HG03378 (cell line): ENCODE measurements around the gene ZNF670.

Experiments used
- ATAC-seq: cut with Tn5 transposase; IDR thresholded peaks from one replicate; pipeline ENCODE4 v1.9.1; 2021; ENCODE audit warnings: mild to moderate bottlenecking, moderate library complexity; ENCODE audit not compliant: unreplicated experiment

Gene ZNF670

DNA sequence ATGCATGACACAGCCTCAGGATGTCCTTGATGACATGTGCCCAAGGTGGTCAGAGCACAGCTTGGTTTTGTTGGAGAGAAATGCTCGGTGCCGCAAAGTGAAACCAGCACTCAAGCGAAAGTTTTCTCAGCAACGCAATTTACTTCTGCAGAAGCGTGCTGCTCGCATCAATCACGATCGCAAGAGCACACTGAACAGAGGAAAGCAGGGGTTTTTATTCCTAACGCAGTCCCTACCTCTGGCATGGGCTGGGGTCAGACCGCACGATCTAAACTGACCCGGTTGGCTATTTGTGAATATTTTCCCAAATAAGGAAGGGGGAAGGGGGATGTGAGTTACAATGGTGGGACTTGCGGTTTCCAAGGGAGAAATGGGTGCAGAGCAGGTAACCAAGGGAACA, 26.4 kb upstream of the ZNF670 start:
- ATAC-seq: no peak

DNA sequence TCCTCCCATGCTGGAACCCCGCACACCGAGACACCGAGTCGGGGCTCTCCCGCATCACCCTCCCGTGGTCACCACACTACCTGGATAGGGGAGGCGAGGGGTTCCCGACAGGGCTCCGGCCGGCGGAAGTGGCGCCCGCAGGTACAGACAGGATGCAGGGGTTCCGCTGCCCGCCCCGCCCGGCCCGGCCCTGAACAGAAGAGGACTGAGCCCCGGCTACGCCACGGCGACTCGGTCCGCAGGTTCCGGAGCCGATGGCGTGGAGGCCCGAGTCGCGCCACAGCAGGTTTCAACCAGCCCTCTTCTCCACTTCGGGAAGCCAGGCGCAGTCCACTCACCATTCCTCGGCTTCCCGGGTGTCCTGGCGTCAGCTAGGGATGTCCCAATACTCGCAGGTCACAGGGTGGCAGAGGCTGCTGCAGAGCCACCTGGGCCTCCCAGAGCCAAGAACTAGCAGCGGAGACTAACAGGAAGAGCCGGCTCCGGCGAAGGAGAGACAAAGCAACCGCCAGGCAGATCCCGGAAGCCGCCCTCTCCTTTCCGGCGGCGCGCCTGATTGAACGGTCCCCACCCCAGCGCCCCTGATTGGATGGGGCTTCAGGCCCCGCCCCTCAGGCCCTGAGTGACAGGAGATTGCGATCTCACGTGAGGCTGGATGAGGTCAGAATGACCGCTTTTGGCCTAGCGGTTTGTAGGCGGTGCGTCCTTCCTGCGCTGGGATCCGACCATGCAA, 25.4 kb upstream of the ZNF670 start, which contains the start of gene ZNF669:
Gene ZNF669 (minus strand): TSS at position 498 of the 733 bp plus-strand sequence. CDS start 157 bp downstream, at position 341.
- peak; percentile 98 for ATAC-seq

DNA sequence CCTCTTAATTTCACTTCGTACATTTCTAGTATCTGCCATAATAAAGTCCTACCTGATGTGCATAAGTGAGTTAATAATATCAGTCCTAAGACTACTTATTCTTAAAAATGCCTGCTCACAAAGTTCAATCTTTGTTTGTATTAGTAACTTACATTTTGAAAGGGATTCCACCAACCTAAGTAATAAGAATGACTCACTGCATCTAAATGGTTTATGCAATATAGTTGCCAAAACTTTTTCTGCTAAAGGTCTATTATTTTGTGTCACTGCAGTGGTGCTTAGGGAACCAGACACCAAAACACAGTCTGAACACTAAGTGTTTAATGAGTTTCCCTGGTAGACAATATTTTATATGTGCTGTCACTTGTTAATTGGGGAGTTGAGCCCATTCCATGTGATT, 23.8 kb upstream of the ZNF670 start:
- ATAC-seq: no peak

DNA sequence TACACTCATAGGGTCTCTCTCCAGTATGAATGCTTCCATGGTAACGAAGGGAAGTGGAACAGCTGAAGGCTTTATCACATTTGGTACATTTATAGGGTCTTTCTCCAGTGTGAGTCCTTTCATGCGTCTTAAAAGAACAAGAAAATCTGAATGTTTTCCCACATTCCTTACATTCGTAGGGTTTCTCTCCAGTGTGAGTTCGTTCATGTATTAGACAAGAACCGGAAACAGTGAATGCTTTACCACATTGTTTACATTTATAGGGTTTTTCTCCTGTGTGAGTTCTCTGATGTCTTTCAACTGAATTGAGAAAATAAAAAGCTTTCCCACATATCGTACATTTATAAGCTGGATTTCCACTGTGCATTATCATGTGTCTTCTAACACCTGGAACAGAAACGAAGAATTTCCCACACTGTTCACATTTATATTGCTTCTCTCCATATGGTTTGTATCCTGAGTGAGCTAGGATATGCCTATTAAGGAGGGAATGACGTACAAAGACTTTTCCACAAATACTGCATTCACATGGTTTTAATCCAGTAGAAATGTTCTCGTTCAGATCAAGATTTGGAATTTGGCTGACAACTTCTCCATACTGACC, 22.2 kb upstream of the ZNF670 start:
- no peak for ATAC-seq

DNA sequence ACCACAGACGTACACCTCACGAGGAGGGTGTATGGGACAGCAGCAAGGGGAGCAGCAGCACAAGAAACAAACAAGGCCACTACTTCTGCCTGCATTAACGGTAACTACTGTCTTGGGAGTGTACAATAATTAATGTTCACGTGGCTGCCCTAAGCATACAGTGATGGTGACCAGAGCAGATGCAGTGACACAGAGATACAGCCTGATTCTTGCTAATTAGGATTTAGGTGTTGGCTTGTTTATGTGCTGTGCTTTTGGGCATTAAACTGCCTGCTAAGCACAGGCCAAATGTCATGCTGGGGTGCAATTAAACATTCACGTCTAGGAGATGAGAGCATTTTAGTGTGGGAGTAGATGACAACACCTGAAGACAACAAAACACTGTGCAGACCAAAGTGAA, 18.3 kb upstream of the ZNF670 start:
- no peak for ATAC-seq

DNA sequence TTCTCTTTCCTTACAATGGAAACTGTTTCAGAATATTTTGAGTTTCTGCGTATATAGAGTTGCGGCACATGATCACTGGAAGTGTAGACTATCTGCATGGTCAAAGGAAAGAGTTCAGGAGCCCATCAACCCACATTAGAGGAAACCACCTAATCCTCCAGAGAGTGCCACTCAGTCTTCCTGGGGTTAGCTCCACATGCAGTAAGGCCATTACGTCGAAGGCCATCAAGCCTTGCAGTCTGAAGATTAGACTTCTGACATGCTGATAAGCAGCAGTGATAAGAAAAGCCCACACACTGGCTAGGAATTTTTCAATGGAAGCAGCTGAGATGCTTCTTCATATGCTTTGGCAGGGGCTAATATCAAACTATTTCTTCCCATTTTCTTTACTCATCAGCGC, 17.9 kb upstream of the ZNF670 start:
- ATAC-seq: no peak

DNA sequence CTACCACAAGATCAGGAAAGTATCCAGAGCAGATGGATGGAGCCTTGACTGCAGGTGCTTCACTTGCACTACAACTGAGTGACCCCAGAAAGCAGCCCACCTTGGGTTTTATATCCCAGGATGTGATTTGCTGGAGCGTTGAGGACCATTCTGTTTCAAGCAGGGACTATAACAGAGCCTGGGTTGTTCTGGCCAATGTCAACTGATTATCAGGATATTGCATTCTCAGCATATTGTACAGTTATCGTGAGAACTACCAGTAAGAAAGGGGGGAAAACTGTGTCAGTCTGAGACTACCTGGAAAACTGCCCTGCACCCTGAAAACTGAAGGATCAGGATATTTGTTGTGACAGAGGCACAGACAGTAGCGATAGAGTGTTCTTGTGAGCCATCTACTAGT, 17.5 kb upstream of the ZNF670 start:
- ATAC-seq: no peak

DNA sequence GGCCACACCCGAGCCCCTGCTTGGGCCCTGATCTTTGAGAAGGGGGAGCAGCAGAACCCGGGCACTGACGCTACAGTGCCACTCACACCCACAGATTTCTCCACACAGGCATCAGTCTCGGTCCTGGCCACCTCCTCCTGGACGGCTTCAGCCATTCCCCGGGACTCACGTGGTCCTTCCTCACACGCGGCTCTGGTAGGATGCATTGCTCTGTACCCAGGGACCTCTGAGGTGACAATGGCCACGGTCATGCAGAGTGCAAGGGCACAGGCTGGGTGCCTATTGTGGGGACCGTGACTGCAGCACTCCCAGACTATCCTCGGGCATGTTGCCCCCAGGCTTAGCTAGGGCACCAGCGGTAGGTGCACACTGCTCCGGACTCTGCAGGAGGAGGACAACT, 11.8 kb upstream of the ZNF670 start:
- no peak for ATAC-seq

DNA sequence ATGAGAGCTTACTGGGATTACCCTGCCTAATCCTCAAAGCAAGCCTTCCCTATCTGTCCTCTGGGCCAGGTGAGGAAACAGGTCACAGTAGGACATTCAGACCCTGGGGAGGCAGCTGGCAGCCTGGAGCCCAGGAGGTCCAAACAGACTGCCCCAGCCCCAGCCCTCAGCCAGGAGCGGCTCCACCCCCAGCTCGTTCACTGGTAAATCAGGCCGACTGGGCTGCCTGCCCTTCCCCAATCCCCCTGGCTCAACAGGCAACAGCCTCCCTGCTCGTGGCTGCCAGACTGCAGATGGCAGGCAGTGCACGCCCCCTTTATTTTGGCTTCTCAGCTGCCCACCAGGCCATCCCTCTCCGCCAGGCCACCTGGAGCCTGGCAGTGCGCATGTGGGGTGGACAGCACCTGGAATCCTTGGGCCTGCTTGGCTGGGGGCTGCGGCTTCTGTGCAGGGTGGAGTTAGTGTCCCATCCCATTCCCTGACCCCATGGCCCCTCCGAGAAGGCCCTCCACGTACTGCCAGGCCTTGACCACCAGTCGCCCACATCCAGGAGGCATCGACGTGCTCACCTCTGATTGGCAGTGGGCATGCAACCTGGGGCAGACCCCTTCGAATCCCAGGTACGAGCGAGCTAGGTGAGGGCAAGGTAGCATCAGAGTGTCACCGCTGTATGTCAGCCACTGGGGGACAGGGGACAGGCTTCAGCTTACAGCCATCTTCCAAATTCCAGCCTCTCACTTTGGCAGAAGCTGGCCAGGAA, 11.2 kb upstream of the ZNF670 start:
- no peak for ATAC-seq

DNA sequence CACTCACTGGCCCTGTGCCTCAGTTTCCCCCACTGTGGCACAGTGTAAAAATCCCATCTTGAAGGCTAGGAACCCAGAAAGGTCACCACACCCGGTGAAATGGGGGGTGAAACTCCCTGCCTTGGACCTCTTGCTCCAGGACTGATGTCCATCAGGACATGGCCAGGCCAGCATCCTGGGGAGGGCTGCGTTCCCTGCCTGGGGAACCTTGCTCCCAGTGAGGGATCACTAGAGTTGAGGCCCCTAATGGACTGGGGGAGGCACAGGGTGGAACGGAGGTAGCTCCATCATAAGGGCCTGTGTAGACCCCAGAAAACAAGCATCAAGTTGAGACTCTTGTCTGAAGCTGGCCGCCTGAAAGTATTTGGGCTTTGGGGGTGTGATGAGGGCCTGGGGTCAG, 10.4 kb upstream of the ZNF670 start:
- no peak for ATAC-seq

DNA sequence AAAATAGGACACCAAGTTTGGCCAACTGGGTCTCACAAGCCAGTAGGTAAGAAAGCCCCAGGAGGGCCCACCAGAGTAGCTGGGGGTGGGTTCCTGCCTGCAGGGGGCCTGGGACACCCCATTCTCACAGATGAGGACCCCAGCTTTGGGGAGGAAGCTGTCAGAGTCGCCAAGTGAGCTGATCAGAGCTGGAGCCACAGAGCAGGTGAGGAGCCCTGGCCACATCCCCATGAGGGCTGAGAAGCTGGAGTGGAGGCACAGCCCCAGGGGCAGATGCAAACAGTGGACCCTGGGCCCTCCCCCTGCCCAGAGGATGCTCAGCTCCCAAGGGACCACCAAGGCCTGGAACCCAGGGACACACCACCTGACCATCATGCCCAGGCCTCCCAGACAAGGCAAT, 8.6 kb upstream of the ZNF670 start:
- no peak for ATAC-seq

DNA sequence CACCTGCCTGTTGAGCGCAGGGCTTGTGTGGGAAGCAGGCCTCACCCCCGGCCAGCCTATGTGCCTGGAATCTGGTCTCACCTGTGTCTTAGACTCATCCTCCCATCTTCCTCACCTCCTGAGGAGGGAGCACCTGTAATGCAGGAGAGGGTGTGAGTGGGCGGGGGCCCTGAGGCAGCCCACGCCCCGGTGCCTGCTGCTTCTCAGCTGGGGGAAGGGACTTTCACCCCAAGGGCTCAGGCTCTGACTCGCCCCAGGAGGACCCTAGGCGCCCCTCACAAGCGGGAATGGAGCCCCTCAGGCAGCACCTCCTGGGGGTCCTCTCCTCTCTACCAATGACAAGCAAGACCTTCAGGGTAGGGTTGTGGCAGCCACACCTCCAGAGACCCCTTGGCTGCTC, 6.7 kb upstream of the ZNF670 start:
- ATAC-seq: no peak

DNA sequence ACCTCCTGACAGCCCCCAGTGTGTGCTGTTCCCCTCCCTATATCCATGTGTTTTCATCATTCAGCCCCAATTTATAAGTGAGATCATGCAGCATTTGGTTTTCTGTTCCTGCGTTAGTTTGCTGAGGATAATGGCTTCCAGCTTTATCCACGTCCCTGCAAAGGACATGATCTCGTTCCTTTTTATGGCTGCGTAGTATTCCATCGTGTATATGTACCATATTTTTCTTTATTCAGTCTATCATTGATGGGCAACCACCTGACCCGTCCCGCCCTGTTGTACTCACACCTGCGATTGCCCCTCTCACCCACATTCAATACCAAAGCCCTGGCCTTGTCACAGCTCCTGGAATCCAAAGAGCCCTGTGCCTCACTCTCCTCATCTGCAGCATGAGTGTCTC, 6.2 kb upstream of the ZNF670 start:
- no peak for ATAC-seq

DNA sequence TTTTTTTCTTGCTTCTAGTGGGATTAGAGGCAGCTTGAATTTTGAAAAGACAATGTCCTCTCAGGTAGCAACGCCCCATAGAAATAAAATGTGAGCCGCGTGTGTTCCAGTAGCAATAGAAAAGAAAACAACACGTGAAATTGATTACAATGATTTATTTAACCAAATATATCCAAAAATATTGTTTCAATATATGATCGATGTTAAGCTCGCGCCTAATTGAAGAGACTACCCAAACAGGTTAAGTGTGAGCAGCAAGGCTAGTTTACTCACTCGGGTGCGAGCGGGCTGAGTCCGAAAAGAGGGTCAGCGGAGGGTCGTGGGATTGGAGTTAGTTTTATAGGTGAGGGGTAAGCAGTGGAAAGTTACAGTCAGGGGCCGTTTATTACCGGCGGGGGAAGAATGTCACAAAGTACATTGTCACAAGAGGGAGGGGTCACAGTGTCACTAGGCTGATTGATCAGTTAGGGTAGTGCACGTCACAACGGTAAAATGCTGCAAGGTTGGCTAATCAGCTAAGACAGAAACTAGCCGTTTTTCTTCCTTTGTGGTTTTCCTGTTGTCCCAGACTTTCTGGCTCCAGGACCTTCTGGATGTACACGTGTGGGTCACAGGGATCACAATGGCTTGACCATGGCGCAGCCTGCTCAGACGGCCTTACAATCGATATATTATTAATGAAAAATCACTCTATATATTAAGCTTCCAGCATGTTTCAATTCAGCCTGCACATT, 697 bp upstream of the ZNF670 start:
- ATAC-seq: no peak

DNA sequence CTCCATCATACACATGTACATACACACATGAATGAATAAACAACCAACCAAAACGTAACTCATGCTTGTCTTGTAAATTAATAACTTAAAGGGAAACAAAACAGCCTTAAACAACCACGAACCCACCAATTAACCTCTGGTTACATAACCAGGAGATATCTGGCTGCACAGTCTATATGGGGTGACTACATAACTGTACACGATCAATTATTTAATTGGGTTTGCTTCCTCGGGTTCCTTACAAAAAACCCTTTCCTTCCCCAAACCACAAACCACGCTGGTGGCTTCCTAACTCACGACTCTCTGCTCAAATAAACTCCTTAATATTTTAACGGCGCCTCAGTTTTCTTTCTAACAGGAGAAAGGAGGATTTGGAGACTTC, 744 bp downstream of the ZNF670 start:
- peak; percentile 26 for ATAC-seq

DNA sequence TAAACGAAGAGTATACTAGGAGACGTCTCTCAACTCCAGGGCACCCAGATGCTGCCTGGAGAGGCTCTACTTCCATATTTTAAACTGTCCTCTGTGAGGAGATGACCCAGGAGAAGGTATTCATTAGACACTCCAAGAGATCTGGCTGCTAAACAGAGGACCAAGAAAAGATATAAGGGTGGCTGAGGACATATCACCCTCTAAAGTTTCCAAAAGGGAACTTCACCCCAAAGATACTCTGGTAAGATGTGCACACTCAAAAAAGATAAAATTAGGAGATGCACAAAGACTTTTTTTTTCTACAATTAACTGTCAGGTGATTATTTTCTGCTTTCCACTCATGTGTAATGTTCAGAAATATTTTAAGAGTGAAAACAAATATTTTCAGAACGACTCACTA, 1.4 kb downstream of the ZNF670 start:
- no peak for ATAC-seq

DNA sequence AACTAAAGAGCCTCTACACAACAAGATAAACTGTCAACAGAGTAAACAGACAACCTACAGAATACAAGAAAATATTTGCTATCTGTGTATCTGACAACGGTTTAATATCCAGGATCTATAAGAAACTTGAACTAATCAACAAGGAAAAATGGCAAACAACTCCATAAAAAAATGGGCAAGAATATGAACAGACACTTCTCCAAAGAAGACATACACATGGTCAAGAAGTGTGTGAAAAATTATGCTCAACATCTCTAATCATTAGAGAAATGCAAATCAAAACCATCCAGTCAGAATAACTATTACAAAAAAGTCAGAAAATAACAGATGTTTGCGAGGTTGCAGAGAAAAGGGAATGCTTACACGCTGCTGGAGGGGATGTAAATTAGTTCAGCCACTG, 8.0 kb downstream of the ZNF670 start:
- ATAC-seq: no peak

DNA sequence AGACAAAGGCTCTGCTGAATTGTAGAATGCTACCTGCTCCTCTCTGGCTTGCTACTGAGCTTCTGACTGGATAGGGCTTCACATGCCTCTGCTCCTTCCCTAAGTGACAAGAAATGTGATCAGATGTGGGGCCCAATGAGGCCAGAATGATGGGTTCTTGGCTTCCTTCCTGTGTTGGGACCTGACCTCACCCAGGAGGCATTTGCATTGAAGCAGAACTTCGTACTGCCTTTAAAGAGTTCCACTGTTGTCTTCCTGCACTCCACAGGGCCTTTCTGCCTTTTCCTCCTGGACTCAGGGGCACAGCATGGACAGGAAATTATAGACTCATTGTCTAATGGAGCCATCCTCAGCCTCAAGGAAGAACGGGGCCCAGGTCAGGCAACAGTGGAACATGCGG, 14.3 kb downstream of the ZNF670 start:
- ATAC-seq: no peak

DNA sequence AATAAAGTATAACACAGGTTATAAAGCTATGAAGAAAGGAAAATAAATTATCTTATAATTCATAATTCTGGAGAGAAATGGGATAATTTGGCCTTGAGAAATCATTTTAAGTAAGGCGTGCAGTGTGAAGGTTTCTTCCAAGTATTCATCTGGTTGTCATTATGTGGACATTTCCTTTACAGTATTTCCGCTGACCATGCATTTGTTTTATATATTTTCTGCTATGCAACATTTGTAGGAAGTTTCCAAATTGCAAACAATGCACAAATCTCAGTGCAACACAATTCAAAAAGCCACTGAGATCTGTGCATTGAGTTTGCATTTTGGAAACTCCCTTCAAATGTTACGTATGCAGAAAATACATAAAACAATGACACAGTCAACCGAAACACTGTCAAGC, 17.8 kb downstream of the ZNF670 start:
- ATAC-seq: no peak

DNA sequence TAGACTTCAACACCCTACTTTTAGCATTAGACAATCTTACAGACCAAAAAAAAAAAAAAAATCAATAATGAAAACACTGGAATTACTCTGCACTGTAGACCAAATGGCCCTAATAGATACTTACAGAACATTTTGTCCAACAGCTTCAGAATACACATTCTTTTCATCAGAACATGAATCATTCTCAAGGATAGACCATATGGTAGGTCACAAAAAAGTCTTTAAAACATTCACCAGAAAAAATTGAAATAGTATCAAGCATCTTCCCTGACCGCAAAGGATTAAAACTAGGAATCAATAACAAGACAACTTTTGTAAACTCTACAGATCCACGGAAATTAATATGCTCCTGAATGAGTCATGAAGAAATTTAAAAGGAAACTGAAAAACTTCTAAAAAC, 22.5 kb downstream of the ZNF670 start:
- ATAC-seq: no peak

DNA sequence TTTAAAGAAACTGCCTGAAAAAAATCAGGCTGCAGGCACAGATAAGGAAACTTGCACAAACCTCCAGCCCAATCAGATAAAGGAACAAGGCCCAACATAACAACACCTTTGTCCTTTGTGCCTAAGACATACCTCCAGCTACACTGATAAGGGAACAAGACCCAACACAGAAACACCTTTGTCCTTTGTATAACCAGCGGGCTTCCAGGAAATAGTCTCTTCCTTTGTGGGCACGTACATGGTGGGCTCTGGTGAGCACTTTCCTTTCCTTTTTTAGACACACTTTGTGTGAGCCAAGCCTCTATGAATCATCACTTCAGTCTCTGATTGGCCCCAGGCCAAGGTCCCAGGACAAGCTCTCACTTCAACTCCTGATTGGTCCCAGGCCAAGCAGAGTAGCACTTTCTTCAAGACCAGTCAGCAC, 23.6 kb downstream of the ZNF670 start:
- ATAC-seq: no peak
